Panc1 (cell line): ENCODE measurements around the gene ILDR1. TPM values are rescaled to one million over a fixed set of nuclear protein-coding genes. Genes with fewer than 3 reads are reported as not detected.

ENCODE experiments used
- ATAC-seq: fragments of 200-7000 bp; cut with Tn5 transposase; 2 replicates; pipeline ENCODE4 v1.9.1; 2020; ENCODE audit warnings: mild to moderate bottlenecking, moderate library complexity
- BruUV-seq: library from RNA; stranded (reverse); fragments of 400-500 nt; replicated peaks from 2 replicates; lab custom pipeline; 2021; lab: Mats Ljungman, UMichigan
- CTCF ChIA-PET: fragments of 300-600 bp; sonication (Branson Sonifier 250); formaldehyde crosslinking; loops from one replicate; lab custom pipeline; 2022; ENCODE audit warnings: antibody characterized with exemption; lab: Charles Lee
- POLR2A ChIA-PET: fragments of 300-600 bp; sonication (Branson Sonifier 250); formaldehyde crosslinking; loops from one replicate; lab custom pipeline; 2022; ENCODE audit warnings: antibody characterized with exemption; lab: Charles Lee
- DNase-seq: peaks from one replicate; pipeline ENCODE4 v3.0.0-alpha.2; 2010; ENCODE audit warnings: low read depth, low spot score
- H3K27ac ChIP-seq: 2 replicates; pipeline ENCODE4 v1.5.1; 2011; ENCODE audit warnings: mild to moderate bottlenecking, low read length, inconsistent platforms
- H3K27me3 ChIP-seq: fragments of 200-500 bp; sonication (Bioruptor generic); 2 replicates; pipeline ENCODE4 v1.6.0; 2014; ENCODE audit warnings: low read length, inconsistent platforms; ENCODE audit not compliant: control insufficient read depth, insufficient read depth
- H3K36me3 ChIP-seq: fragments of 200-500 bp; sonication (Bioruptor generic); 2 replicates; pipeline ENCODE4 v1.5.1; 2014; ENCODE audit warnings: inconsistent platforms, mild to moderate bottlenecking, low read length, moderate library complexity; ENCODE audit not compliant: control insufficient read depth, insufficient read depth
- H3K4me1 ChIP-seq: 2 replicates; pipeline ENCODE4 v1.5.1; 2011; ENCODE audit warnings: inconsistent platforms, mild to moderate bottlenecking, low read length, moderate library complexity; ENCODE audit not compliant: control insufficient read depth, insufficient read depth
- H3K4me3 ChIP-seq, 2 experiments: 2 replicates each; pipeline ENCODE4 v1.5.1; 2011 to 2012; ENCODE audit warnings: low read depth in 2 of 2, low read length in 2 of 2, mild to moderate bottlenecking in 2 of 2, inconsistent platforms in 1 of 2, moderate library complexity in 1 of 2
- H3K9me3 ChIP-seq: fragments of 200-500 bp; sonication (Bioruptor generic); 2 replicates; pipeline ENCODE4 v1.5.1; 2014; ENCODE audit warnings: low read depth, mild to moderate bottlenecking, inconsistent platforms, low read length, moderate library complexity; ENCODE audit not compliant: control insufficient read depth, insufficient read depth
- CTCF ChIP-seq: fragments of 450-650 bp; IDR thresholded peaks from 2 replicates; pipeline ENCODE4 v1.5.1; 2017; ENCODE audit warnings: mild to moderate bottlenecking
- POLR2AphosphoS5 ChIP-seq: IDR thresholded peaks from 2 replicates; pipeline ENCODE4 v1.6.1; 2012; ENCODE audit warnings: mild to moderate bottlenecking, low read depth, low read length, moderate library complexity
- REST ChIP-seq, 2 experiments: IDR thresholded peaks; 2 replicates each; pipeline ENCODE4 v1.6.1; 2011 to 2012; ENCODE audit warnings: low read depth in 2 of 2, control low read depth in 1 of 2, low read length in 1 of 2, mild to moderate bottlenecking in 1 of 2, moderate library complexity in 1 of 2; ENCODE audit not compliant: insufficient read depth in 1 of 2
- SIN3A ChIP-seq: IDR thresholded peaks from 2 replicates; pipeline ENCODE4 v1.6.1; 2012; ENCODE audit warnings: low read depth, mild to moderate bottlenecking, low read length, moderate library complexity, borderline replicate concordance; ENCODE audit not compliant: insufficient read depth
- TCF7L2 ChIP-seq: IDR thresholded peaks from 2 replicates; pipeline ENCODE4 v1.6.1; 2011; ENCODE audit warnings: mild to moderate bottlenecking, low read depth, low read length, inconsistent platforms
- in situ Hi-C: cut with HindIII; loops from 2 replicates; pipeline ENCODE4 v1.10.0; 2016; ENCODE audit warnings: low sequenced_read_pairs, low pct_unique_long_range_greater_than_20kb
- intact Hi-C: fragments of 100-400 bp; cut with micrococcal nuclease; formaldehyde crosslinking; loops from one replicate; pipeline ENCODE4 v1.10.0; 2022; ENCODE audit not compliant: unreplicated experiment
- total RNA-seq: library from RNA; stranded (reverse); gene quantifications from one replicate; pipeline ENCODE4 v1.2.1, GENCODE V29; 2021; ENCODE audit not compliant: unreplicated experiment

The ILDR1 gene
- total RNA-seq, 1 experiment from 2014 or later = not detected

GRCh38 chr3:122057671-122058070 is 35.6 kb upstream of the ILDR1 start:
- Histone ChIP-seq H3K4me1 (no peaks in the 10 kb centered on the region), H3K27ac (no peak overlapping the region), H3K9me3 (no peaks in the 10 kb centered on the region), H3K4me3 (no peak overlapping the region), H3K27me3 (peaks cover 9% of the 10 kb centered on the region; the same call in 1 of the 2 replicates), H3K36me3 (no peaks in the 10 kb centered on the region)
- intact Hi-C loops = no loop called here
- ChIA-PET POLR2A (no interaction called here), CTCF (no interaction called here)
- BruUV-seq = no TSS peak
- in situ Hi-C loops = no loop called here
- TF ChIP-seq TCF7L2 = no peak
- TF ChIP-seq POLR2AphosphoS5 = no peak
- no peak for TF ChIP-seq CTCF
- no peak for TF ChIP-seq SIN3A
- no peak for TF ChIP-seq REST (IDR thresholded peaks at IDR 0.05; ENCODE audit: insufficient read depth in 1 of 2, low read depth in 2 of 2, low read length in 1 of 2)
- no peak for DNase-seq
- no peak for ATAC-seq

GRCh38 chr3:122055215-122055614 is 33.2 kb upstream of the ILDR1 start, which contains the start of gene CD86:
Gene CD86, plus strand, starts transcription at chr3:122055362. Its CDS starts 128 bp downstream, at chr3:122055490.
- Histone ChIP-seq H3K27ac (no peak within 1 kb of the TSS), H3K27me3 (peaks cover 9% of the 10 kb centered on the region; the same call in 1 of the 2 replicates), H3K4me1 (no peaks in the 10 kb centered on the region), H3K4me3 (no peak within 1 kb of the TSS), H3K9me3 (no peaks in the 10 kb centered on the region), H3K36me3 (no peaks in the 10 kb centered on the region)
- DNase-seq (no peak), ATAC-seq (no peak)
- CTCF ChIA-PET = no interaction called here
- no peak for TF ChIP-seq SIN3A
- no peak for TF ChIP-seq TCF7L2
- no peak for TF ChIP-seq CTCF
- TF ChIP-seq POLR2AphosphoS5 = no peak
- BruUV-seq = no TSS peak
- in situ Hi-C loops = no loop called here
- POLR2A ChIA-PET = no interaction called here
- intact Hi-C loops = no loop called here
